ENCODE measurements around the gene FBXL4.

DNA sequence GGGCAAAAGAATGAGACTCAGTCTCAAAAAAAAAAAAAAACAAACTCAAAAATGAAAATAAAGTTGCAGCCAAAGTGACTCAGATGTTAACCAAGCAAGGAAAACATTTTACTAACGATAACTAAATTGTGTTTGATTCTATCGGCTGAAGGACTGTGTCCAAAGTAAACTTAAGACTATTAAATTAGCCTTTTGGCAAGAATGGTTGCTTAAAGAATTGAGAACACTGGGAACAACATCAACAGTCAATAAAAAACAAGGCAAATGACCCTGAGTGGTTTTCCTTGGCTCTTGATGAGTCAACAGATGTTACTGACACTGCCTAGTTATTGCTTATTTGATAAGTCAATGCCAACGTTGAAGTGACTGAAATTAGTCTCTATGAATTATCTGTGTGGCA is 76.7 kb downstream of the FBXL4 start:
- TF ChIP-seq, protein P1, sequence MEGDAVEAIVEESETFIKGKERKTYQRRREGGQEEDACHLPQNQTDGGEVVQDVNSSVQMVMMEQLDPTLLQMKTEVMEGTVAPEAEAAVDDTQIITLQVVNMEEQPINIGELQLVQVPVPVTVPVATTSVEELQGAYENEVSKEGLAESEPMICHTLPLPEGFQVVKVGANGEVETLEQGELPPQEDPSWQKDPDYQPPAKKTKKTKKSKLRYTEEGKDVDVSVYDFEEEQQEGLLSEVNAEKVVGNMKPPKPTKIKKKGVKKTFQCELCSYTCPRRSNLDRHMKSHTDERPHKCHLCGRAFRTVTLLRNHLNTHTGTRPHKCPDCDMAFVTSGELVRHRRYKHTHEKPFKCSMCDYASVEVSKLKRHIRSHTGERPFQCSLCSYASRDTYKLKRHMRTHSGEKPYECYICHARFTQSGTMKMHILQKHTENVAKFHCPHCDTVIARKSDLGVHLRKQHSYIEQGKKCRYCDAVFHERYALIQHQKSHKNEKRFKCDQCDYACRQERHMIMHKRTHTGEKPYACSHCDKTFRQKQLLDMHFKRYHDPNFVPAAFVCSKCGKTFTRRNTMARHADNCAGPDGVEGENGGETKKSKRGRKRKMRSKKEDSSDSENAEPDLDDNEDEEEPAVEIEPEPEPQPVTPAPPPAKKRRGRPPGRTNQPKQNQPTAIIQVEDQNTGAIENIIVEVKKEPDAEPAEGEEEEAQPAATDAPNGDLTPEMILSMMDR (IDR thresholded peaks at IDR 0.05): no peak
- no peak for TF ChIP-seq POLR2A (IDR thresholded peaks at IDR 0.05)

Data from tibial nerve (tissue), 3 donors.